NCI-H1694 (cell line): ENCODE data around the gene NME5.
"Not testable (repeated sequence)": the region's sequence is repeated elsewhere in the genome, so short reads cannot be mapped to it uniquely, and the experiment has no call there.

Experiments used
- DNase-seq: peaks from one replicate; lab custom pipeline; 2025; lab: John Stamatoyannopoulos, UW

Gene NME5

GRCh38 chr5:138078006-138078643 is 61.1 kb downstream of the NME5 start:
- DNase-seq: no peak

- peak; percentile 50 for DNase-seq
These were observed 62.0 kb downstream of the NME5 start for GRCh38 chr5:138077064-138077696.

- not testable (repeated sequence) for DNase-seq
These were observed 69.2 kb downstream of the NME5 start for GRCh38 chr5:138070026-138070425.

- peak; percentile 40 for DNase-seq
These were observed 70.3 kb downstream of the NME5 start for GRCh38 chr5:138068742-138069600.

- DNase-seq: no peak
These were observed 71.3 kb downstream of the NME5 start for GRCh38 chr5:138067945-138068344.
